A204.1 (cell line): ENCODE data around the gene RFPL1.

Experiments used
- FAIRE-seq: peaks from 2 replicates; lab custom pipeline; 2012; peaks lifted over from hg19 to GRCh38; lab: Jason Lieb, UNC

Gene RFPL1

GRCh38 chr22:29443452-29443851 lies 5.1 kb downstream of the RFPL1 start:
- FAIRE-seq = no peak

- FAIRE-seq = no peak
Measured at GRCh38 chr22:29443861-29444792, 5.7 kb downstream of the RFPL1 start.

GRCh38 chr22:29445508-29445907 lies 7.1 kb downstream of the RFPL1 start:
- FAIRE-seq = no peak

- FAIRE-seq = no peak
Measured at GRCh38 chr22:29447906-29448305, 9.5 kb downstream of the RFPL1 start.

GRCh38 chr22:29449296-29449875 lies 11.0 kb downstream of the RFPL1 start:
- FAIRE-seq = no peak

GRCh38 chr22:29450222-29450621 lies 11.8 kb downstream of the RFPL1 start:
- FAIRE-seq = no peak

- FAIRE-seq = no peak
Measured at GRCh38 chr22:29451863-29452262, 13.5 kb downstream of the RFPL1 start.

GRCh38 chr22:29454276-29454675 lies 15.9 kb downstream of the RFPL1 start:
- no peak for FAIRE-seq

- no peak for FAIRE-seq
Measured at GRCh38 chr22:29456211-29456671, 17.9 kb downstream of the RFPL1 start.

GRCh38 chr22:29457730-29458129 lies 19.3 kb downstream of the RFPL1 start:
- no peak for FAIRE-seq

- FAIRE-seq = no peak
Measured at GRCh38 chr22:29458551-29458950, 20.2 kb downstream of the RFPL1 start.

- no peak for FAIRE-seq
Measured at GRCh38 chr22:29459773-29460172, 21.4 kb downstream of the RFPL1 start.

- no peak for FAIRE-seq
Measured at GRCh38 chr22:29461263-29461662, 22.9 kb downstream of the RFPL1 start.

GRCh38 chr22:29463629-29464028 lies 25.2 kb downstream of the RFPL1 start:
- FAIRE-seq = no peak

- no peak for FAIRE-seq
Measured at GRCh38 chr22:29464581-29464980, 26.2 kb downstream of the RFPL1 start.

GRCh38 chr22:29469755-29470154 lies 31.4 kb downstream of the RFPL1 start:
- no peak for FAIRE-seq

- FAIRE-seq = no peak
Measured at GRCh38 chr22:29470159-29470855, 31.9 kb downstream of the RFPL1 start.

- no peak for FAIRE-seq
Measured at GRCh38 chr22:29473001-29473400, 34.6 kb downstream of the RFPL1 start.

GRCh38 chr22:29475550-29475949 lies 37.2 kb downstream of the RFPL1 start:
- no peak for FAIRE-seq

- no peak for FAIRE-seq
Measured at GRCh38 chr22:29476116-29476515, 37.7 kb downstream of the RFPL1 start.

- FAIRE-seq = no peak
Measured at GRCh38 chr22:29477723-29478318, 39.4 kb downstream of the RFPL1 start.
